ENCODE data around the gene ATP9B.
"Not testable (repeated sequence)": the region's sequence is repeated elsewhere in the genome, so short reads cannot be mapped to it uniquely, and the experiment has no call there.

ATP9B gene

GRCh38 chr18:79321625-79322405, 252.6 kb downstream of the ATP9B start:
- no peak for DNase-seq (ENCODE audit: extremely low read depth in 1 of 2, low read depth in 1 of 2)

- no peak for DNase-seq (ENCODE audit: extremely low read depth in 1 of 2, low read depth in 1 of 2)
Measured at GRCh38 chr18:79322441-79322840, 253.2 kb downstream of the ATP9B start.

- DNase-seq (ENCODE audit: extremely low read depth in 1 of 2, low read depth in 1 of 2) = no peak
Measured at GRCh38 chr18:79323471-79323870, 254.3 kb downstream of the ATP9B start.

GRCh38 chr18:79326413-79327198, 257.4 kb downstream of the ATP9B start:
- no peak for DNase-seq (ENCODE audit: extremely low read depth in 1 of 2, low read depth in 1 of 2)

GRCh38 chr18:79327199-79327721, 258.1 kb downstream of the ATP9B start:
- DNase-seq (ENCODE audit: extremely low read depth in 1 of 2, low read depth in 1 of 2) = no peak

GRCh38 chr18:79327915-79328314, 258.7 kb downstream of the ATP9B start:
- not testable (repeated sequence) for DNase-seq (ENCODE audit: extremely low read depth in 1 of 2, low read depth in 1 of 2)

- no peak for DNase-seq (ENCODE audit: extremely low read depth in 1 of 2, low read depth in 1 of 2)
Measured at GRCh38 chr18:79328887-79329286, 259.7 kb downstream of the ATP9B start.

- no peak for DNase-seq (ENCODE audit: extremely low read depth in 1 of 2, low read depth in 1 of 2)
Measured at GRCh38 chr18:79329786-79330185, 260.6 kb downstream of the ATP9B start.

GRCh38 chr18:79332646-79333045, 263.5 kb downstream of the ATP9B start:
- DNase-seq (ENCODE audit: extremely low read depth in 1 of 2, low read depth in 1 of 2) = no peak

GRCh38 chr18:79333046-79333445, 263.9 kb downstream of the ATP9B start:
- no peak for DNase-seq (ENCODE audit: extremely low read depth in 1 of 2, low read depth in 1 of 2)

GRCh38 chr18:79334496-79335233, 265.5 kb downstream of the ATP9B start:
- no peak for DNase-seq (ENCODE audit: extremely low read depth in 1 of 2, low read depth in 1 of 2)

GRCh38 chr18:79335833-79336360, 266.7 kb downstream of the ATP9B start:
- no peak for DNase-seq (ENCODE audit: extremely low read depth in 1 of 2, low read depth in 1 of 2)

- no peak for DNase-seq (ENCODE audit: extremely low read depth in 1 of 2, low read depth in 1 of 2)
Measured at GRCh38 chr18:79336556-79337142, 267.5 kb downstream of the ATP9B start.

GRCh38 chr18:79337184-79337583, 268.0 kb downstream of the ATP9B start:
- DNase-seq (ENCODE audit: extremely low read depth in 1 of 2, low read depth in 1 of 2) = no peak

GRCh38 chr18:79337620-79338019, 268.4 kb downstream of the ATP9B start:
- no peak for DNase-seq (ENCODE audit: extremely low read depth in 1 of 2, low read depth in 1 of 2)

GRCh38 chr18:79339094-79339908, 270.1 kb downstream of the ATP9B start:
- DNase-seq (ENCODE audit: extremely low read depth in 1 of 2, low read depth in 1 of 2) = no peak

- DNase-seq (ENCODE audit: extremely low read depth in 1 of 2, low read depth in 1 of 2) = no peak
Measured at GRCh38 chr18:79343567-79344207, 274.5 kb downstream of the ATP9B start.

GRCh38 chr18:79344208-79344581, 275.0 kb downstream of the ATP9B start:
- DNase-seq (ENCODE audit: extremely low read depth in 1 of 2, low read depth in 1 of 2) = no peak

- no peak for DNase-seq (ENCODE audit: extremely low read depth in 1 of 2, low read depth in 1 of 2)
Measured at GRCh38 chr18:79345366-79345765, 276.2 kb downstream of the ATP9B start.
